ENCODE measurements around the gene OR1K1. TPM values are rescaled to one million over a fixed set of nuclear protein-coding genes. Genes with fewer than 3 reads are reported as not detected.

Gene OR1K1
- total RNA-seq, 4 donors from 2014 or later: not detected

GRCh38 chr9:122841501-122841900, 41.6 kb downstream of the OR1K1 start:
- Histone ChIP-seq H3K27me3 (no peaks in the 10 kb centered on the region), H3K27ac (no peak overlapping the region), H3K9me3 (no peaks in the 10 kb centered on the region), H3K36me3 (no peaks in the 10 kb centered on the region), H3K4me1 (no peaks in the 10 kb centered on the region), H3K4me3 (replicated peaks in 1 of 3) (no peak overlapping the region)
- intact Hi-C loops (cut with DNase I): no loop called here
- WGBS, 2 donors: 63 to 70% methylated on average over 4 of the region's 4 CpGs
- DNase-seq: no peak
- TF ChIP-seq CTCF (IDR thresholded peaks at IDR 0.05) (no peak), POLR2A (IDR thresholded peaks at IDR 0.05) (no peak)

- TF ChIP-seq POLR2A (IDR thresholded peaks at IDR 0.05) (no peak), CTCF (IDR thresholded peaks at IDR 0.05) (no peak)
- no peak overlapping the region for H3K27ac ChIP-seq
- H3K36me3 ChIP-seq: peaks cover 2 to 3% of the 10 kb centered on the region in 2 donors
- H3K27me3 ChIP-seq: no peaks in the 10 kb centered on the region
- 91 to 100% methylated on average over 1 of the region's 1 CpG for WGBS, 2 donors
- DNase-seq: no peak
- H3K4me1 ChIP-seq: no peaks in the 10 kb centered on the region
- intact Hi-C loops (cut with DNase I): no loop called here
- H3K4me3 ChIP-seq (replicated peaks in 1 of 3): no peak overlapping the region
- H3K9me3 ChIP-seq: no peaks in the 10 kb centered on the region
These were observed 44.2 kb downstream of the OR1K1 start for GRCh38 chr9:122844137-122844536.

- DNase-seq: no peak
- Histone ChIP-seq H3K4me1 (no peaks in the 10 kb centered on the region), H3K36me3 (peaks cover 7 to 12% of the 10 kb centered on the region in 2 donors), H3K27me3 (no peaks in the 10 kb centered on the region), H3K4me3 (replicated peaks in 1 of 3) (no peak overlapping the region), H3K27ac (no peak overlapping the region), H3K9me3 (no peaks in the 10 kb centered on the region)
- no peak for TF ChIP-seq CTCF (IDR thresholded peaks at IDR 0.05)
- TF ChIP-seq POLR2A (IDR thresholded peaks at IDR 0.05): no peak
- 82 to 87% methylated on average over 3 of the region's 3 CpGs for WGBS, 2 donors
- intact Hi-C loops (cut with DNase I): no loop called here
These were observed 45.2 kb downstream of the OR1K1 start for GRCh38 chr9:122845116-122845515.

- peaks cover 14 to 17% of the 10 kb centered on the region in 2 donors for H3K36me3 ChIP-seq
- WGBS, 2 donors: 88 to 90% methylated on average over 5 of the region's 5 CpGs
- no peak overlapping the region for H3K27ac ChIP-seq
- no peak for DNase-seq
- H3K27me3 ChIP-seq: no peaks in the 10 kb centered on the region
- intact Hi-C loops (cut with DNase I): no loop called here
- no peak overlapping the region for H3K4me3 ChIP-seq (replicated peaks in 1 of 3)
- H3K4me1 ChIP-seq: no peaks in the 10 kb centered on the region
- TF ChIP-seq CTCF (IDR thresholded peaks at IDR 0.05) (no peak), POLR2A (IDR thresholded peaks at IDR 0.05) (no peak)
- no peaks in the 10 kb centered on the region for H3K9me3 ChIP-seq
These were observed 46.5 kb downstream of the OR1K1 start for GRCh38 chr9:122846371-122846940.

- DNase-seq: no peak
- Histone ChIP-seq H3K4me1 (no peaks in the 10 kb centered on the region), H3K9me3 (no peaks in the 10 kb centered on the region), H3K27ac (no peak overlapping the region), H3K27me3 (no peaks in the 10 kb centered on the region), H3K4me3 (replicated peaks in 1 of 3) (no peak overlapping the region), H3K36me3 (peaks cover 16 to 21% of the 10 kb centered on the region in 2 donors)
- 73 to 87% methylated on average over 2 of the region's 2 CpGs for WGBS, 2 donors
- TF ChIP-seq POLR2A (IDR thresholded peaks at IDR 0.05) (no peak), CTCF (IDR thresholded peaks at IDR 0.05) (no peak)
- intact Hi-C loops (cut with DNase I): no loop called here
These were observed 48.5 kb downstream of the OR1K1 start for GRCh38 chr9:122848256-122848943.
